Lung (tissue), 12 donors: Measurements from ENCODE around the gene CSMD2. TPM values are rescaled to one million over a fixed set of nuclear protein-coding genes. Genes with fewer than 3 reads are reported as not detected.
A peak's percentile ranks its signal among the peaks of the same experiment; 100 is the strongest.

Source experiments
- ATAC-seq: fragments of 200-7000 bp; cut with Tn5 transposase; one replicate; pipeline ENCODE4 v1.9.1; 2020; ENCODE audit warnings: moderate number of reproducible peaks; ENCODE audit not compliant: insufficient read depth, low FRiP score
- DNase-seq, 3 donors: peaks; one replicate each; pipeline ENCODE4 v3.0.0-alpha.2; 2013 to 2017
- H3K27ac ChIP-seq, 2 donors: one replicate each; pipeline ENCODE4 v1.5.1; 2013; ENCODE audit warnings: mild to moderate bottlenecking in 2 of 2, moderate library complexity in 2 of 2, control low read depth in 1 of 2, inconsistent platforms in 1 of 2, low read depth in 1 of 2, low read length in 1 of 2
- H3K27me3 ChIP-seq, 3 donors: one replicate each; pipeline ENCODE4 v1.5.1; 2013; ENCODE audit warnings: low read length in 2 of 3; ENCODE audit not compliant: control insufficient read depth in 3 of 3, insufficient read depth in 3 of 3
- H3K36me3 ChIP-seq, 4 donors: one replicate each; pipeline ENCODE4 v1.5.1; 2013; ENCODE audit warnings: low read length in 4 of 4, mild to moderate bottlenecking in 1 of 4, moderate library complexity in 1 of 4; ENCODE audit not compliant: control insufficient read depth in 4 of 4, insufficient read depth in 4 of 4
- H3K4me1 ChIP-seq, 5 donors: one replicate each; pipeline ENCODE4 v1.5.1; 2013; ENCODE audit warnings: low read length in 5 of 5, mild to moderate bottlenecking in 2 of 5, moderate library complexity in 1 of 5; ENCODE audit not compliant: control insufficient read depth in 5 of 5, insufficient read depth in 5 of 5
- H3K4me3 ChIP-seq: one replicate; pipeline ENCODE4 v1.5.1; 2013; ENCODE audit warnings: mild to moderate bottlenecking, control low read depth, moderate library complexity
- H3K9ac ChIP-seq, 2 donors: one replicate each; pipeline ENCODE4 v1.5.1; 2013; ENCODE audit warnings: low read length in 2 of 2, control low read depth in 1 of 2; ENCODE audit not compliant: insufficient read depth in 1 of 2
- H3K9me3 ChIP-seq, 4 donors: one replicate each; pipeline ENCODE4 v1.5.1; 2013; ENCODE audit warnings: low read length in 3 of 4, mild to moderate bottlenecking in 1 of 4, moderate library complexity in 1 of 4; ENCODE audit not compliant: control insufficient read depth in 4 of 4, insufficient read depth in 3 of 4
- WGBS, 2 donors: extraction: QIAGEN DNeasy Blood & Tissue Kit; methylation state at CpG; one replicate each; pipeline ENCODE4 v1.1.7; 2013; 5-methylcytosine and 5-hydroxymethylcytosine counted together
- polyA plus RNA-seq, 2 donors: library from polyadenylated mRNA; stranded (reverse); fragments of 200-250 nt; gene quantifications; one replicate each; pipeline ENCODE4 v1.2.1, GENCODE V29; 2013
- total RNA-seq, 2 donors: library from RNA; depleted of rRNA in 1 of 2; stranded (reverse); fragments of >200 nt in 1 of 2; gene quantifications; one replicate each; pipeline ENCODE4 v1.2.1, GENCODE V29; 2014 to 2021
- TF ChIP-seq, protein P1 (sequence below): IDR thresholded peaks from 2 replicates; pipeline ENCODE4 v1.5.1; 2012; ENCODE audit warnings: mild to moderate bottlenecking; ENCODE audit errors: control extremely low read depth, extremely low read depth
- donor health status: control.
- donor health status: control.
- donor health status: Bipolar disorder and iron deficiency.
- donor health status: healthy.
- donor health status: DM: yes; HTN: yes; CAD: no.

CSMD2 gene
- total and polyA plus RNA-seq, 4 donors = 0.11 to 1.2 (median 0.39) TPM

DNA sequence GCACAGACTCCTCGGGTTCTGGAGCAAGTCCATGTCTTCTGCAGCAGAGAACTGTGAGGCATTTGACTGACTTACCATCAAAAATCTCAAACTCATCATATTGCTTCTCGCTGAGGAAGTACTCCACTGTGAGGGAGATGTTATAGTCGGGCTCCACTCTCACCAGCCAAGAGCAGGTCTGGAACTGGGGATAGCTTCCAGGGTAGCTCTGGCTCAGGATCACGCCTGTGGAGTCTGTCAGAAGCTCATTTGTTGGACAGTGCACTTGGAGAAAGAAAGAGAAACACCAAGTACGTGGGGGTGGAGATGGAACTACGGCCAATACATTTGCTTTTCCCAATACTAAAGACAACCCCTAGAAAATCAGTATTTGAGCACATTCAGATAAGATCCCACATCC, 581.5 kb downstream of the CSMD2 start:
- TF ChIP-seq, protein P1, sequence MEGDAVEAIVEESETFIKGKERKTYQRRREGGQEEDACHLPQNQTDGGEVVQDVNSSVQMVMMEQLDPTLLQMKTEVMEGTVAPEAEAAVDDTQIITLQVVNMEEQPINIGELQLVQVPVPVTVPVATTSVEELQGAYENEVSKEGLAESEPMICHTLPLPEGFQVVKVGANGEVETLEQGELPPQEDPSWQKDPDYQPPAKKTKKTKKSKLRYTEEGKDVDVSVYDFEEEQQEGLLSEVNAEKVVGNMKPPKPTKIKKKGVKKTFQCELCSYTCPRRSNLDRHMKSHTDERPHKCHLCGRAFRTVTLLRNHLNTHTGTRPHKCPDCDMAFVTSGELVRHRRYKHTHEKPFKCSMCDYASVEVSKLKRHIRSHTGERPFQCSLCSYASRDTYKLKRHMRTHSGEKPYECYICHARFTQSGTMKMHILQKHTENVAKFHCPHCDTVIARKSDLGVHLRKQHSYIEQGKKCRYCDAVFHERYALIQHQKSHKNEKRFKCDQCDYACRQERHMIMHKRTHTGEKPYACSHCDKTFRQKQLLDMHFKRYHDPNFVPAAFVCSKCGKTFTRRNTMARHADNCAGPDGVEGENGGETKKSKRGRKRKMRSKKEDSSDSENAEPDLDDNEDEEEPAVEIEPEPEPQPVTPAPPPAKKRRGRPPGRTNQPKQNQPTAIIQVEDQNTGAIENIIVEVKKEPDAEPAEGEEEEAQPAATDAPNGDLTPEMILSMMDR = no peak

DNA sequence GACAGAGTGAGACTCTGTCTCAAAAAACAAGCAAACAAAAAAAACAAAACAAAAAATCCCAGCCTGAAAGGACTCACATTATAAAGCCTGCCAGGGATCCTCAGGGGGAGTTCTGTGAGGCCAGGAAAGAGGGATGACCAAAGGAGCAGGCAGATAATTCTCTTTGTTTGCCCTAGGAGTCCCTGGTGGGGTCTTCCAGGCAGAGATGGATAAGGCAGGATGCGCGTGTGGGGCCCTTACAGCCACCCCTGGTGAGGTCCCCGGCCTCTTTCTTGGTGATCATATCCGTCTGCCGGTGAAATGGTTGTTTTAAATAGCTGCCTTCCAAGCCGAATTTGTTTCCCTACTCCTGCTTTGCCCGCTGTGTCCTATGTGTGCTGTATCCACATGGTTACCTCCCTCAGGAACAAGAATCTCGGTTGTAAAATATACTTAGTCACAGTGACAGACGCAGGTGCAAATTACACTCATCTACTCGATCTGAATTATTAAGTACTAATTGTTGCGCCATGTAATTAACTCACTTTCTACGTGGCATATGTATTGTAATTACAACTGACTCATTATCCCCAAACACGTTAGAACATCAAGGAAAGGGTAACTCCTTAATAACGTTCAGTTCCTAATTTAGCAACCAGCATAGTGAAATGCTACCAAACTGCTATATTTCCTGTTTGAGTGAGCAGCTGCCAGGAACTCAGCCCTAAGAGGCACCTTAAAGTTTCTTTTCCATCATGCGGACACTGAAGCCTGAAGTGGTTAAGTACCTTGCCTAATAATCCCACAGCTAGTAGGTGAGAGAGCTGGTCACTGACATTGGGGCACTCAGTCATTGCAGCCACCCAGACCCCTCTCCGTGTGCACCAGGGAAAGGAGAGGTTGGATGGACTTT, 586.2 kb downstream of the CSMD2 start:
- Histone ChIP-seq H3K27ac (no peak overlapping the region), H3K4me3 (no peak overlapping the region), H3K4me1 (peaks cover 0 to 11% (median 0%) of the 10 kb centered on the region in 5 donors), H3K27me3 (peaks cover 3 to 5% (median 3%) of the 10 kb centered on the region in 3 donors), H3K9ac (no peak overlapping the region), H3K9me3 (peaks cover 0 to 3% (median 0%) of the 10 kb centered on the region in 4 donors), H3K36me3 (no peaks in the 10 kb centered on the region)
- DNase-seq (no peak), ATAC-seq (peak; percentile 36)
- 48 to 56% methylated on average over 16 of the region's 16 CpGs for WGBS, 2 donors
- TF ChIP-seq, protein P1 = no peak

More for the DNA sequence above, 581.5 kb downstream of the CSMD2 start:
- no peak overlapping the region for H3K4me3 ChIP-seq
- H3K9ac ChIP-seq = no peak overlapping the region
- H3K4me1 ChIP-seq = peaks cover 0 to 3% (median 0%) of the 10 kb centered on the region in 5 donors
- H3K9me3 ChIP-seq = no peaks in the 10 kb centered on the region
- no peak overlapping the region for H3K27ac ChIP-seq
- DNase-seq (no peak), ATAC-seq (no peak)
- H3K27me3 ChIP-seq = peaks cover 3 to 5% (median 3%) of the 10 kb centered on the region in 3 donors
- no peaks in the 10 kb centered on the region for H3K36me3 ChIP-seq
- 76 to 79% methylated on average over 6 of the region's 6 CpGs for WGBS, 2 donors

DNA sequence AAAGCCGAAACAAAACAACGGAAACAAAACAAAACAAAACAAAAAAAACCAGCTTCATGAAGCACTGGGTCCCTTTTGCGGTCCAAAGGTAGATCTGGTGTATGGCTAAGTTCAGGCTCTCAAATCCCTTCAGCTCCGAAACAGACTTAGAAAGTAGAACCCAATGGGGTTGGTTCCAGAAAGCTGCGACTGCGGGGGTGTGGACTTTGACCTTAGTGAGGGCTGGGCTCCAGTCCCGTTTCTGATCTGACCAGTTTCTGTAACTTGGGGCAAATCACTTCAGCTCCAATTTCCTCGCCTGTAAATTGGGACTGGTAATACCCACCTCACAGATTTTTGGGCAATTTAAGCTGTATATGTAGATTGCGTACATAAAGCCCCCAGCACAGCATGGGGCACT, 587.4 kb downstream of the CSMD2 start:
- Histone ChIP-seq H3K9me3 (peaks cover 0 to 3% (median 0%) of the 10 kb centered on the region in 4 donors), H3K4me1 (peaks cover 0 to 11% (median 0%) of the 10 kb centered on the region in 5 donors), H3K9ac (no peak overlapping the region), H3K27ac (no peak overlapping the region), H3K36me3 (no peaks in the 10 kb centered on the region), H3K27me3 (peaks cover 2 to 3% (median 3%) of the 10 kb centered on the region in 3 donors), H3K4me3 (no peak overlapping the region)
- TF ChIP-seq, protein P1 = no peak
- WGBS, 2 donors = 94 to 97% methylated on average over 9 of the region's 9 CpGs
- ATAC-seq = no peak
- DNase-seq = no peak
